MM.1S (cell line): Measurements from ENCODE around the gene SYTL4.

Experiments used
- CTCF ChIP-seq: fragments of 300-600 bp; sonication (generic); IDR thresholded peaks from 2 replicates; pipeline ENCODE4 v1.5.1; 2016; ENCODE audit warnings: antibody characterized with exemption, low read length, mixed read lengths
- EZH2 ChIP-seq: fragments of 300-600 bp; sonication (generic); optimal IDR thresholded peaks from 2 replicates; pipeline ENCODE3; 2017; ENCODE audit warnings: low read depth, mild to moderate bottlenecking, antibody characterized with exemption, low read length, mixed read lengths
- EZH2phosphoT487 ChIP-seq: fragments of 300-600 bp; sonication (generic); IDR thresholded peaks from 2 replicates; pipeline ENCODE4 v1.6.1; 2018; ENCODE audit warnings: antibody characterized with exemption, low read length

GRCh38 chrX:100673397-100673953, 58.4 kb downstream of the SYTL4 start:
- no peak for TF ChIP-seq CTCF
- TF ChIP-seq EZH2 = no peak
- no peak for TF ChIP-seq EZH2phosphoT487
